K562 (cell line): Measurements from ENCODE around the gene GPX1. TPM values are rescaled to one million over a fixed set of nuclear protein-coding genes. Genes with fewer than 3 reads are reported as not detected.

Source experiments
- ATAC-seq: fragments of 200-7000 bp; cut with Tn5 transposase; 3 replicates; pipeline ENCODE4 v1.9.1; 2020; ENCODE audit warnings: moderate library complexity
- BruUV-seq: library from RNA; stranded (reverse); fragments of 400-500 nt; replicated peaks from 2 replicates; lab custom pipeline; 2021; lab: Mats Ljungman, UMichigan
- CTCF ChIA-PET: fragments of 300-600 bp; formaldehyde crosslinking; extraction: SDS; loops from one replicate; lab custom pipeline; 2021; ENCODE audit warnings: low intra/inter-chr PET ratio; lab: Yijun Ruan, JAX
- POLR2A ChIA-PET: fragments of 300-600, 350-650 bp; sonication (Branson Sonifier 250); formaldehyde crosslinking; extraction: SDS; loops from one replicate; lab custom pipeline; 2021; ENCODE audit warnings: antibody characterized with exemption, inconsistent platforms; lab: Yijun Ruan, JAX
- DNase-seq, 4 experiments: peaks; one replicate each; pipeline versions ENCODE4 v3.0.0 to v3.0.0-alpha.2; 2011 to 2018; ENCODE audit warnings: low spot score in 3 of 4, mixed read lengths in 3 of 4; ENCODE audit errors: extremely low read depth in 1 of 4
- FAIRE-seq: peaks from 2 replicates; lab custom pipeline; 2011; peaks lifted over from hg19 to GRCh38; lab: Jason Lieb, UNC
- H2AFZ ChIP-seq: 2 replicates; pipeline ENCODE4 v1.6.0; 2011; ENCODE audit warnings: low read depth, low read length, control low read depth, inconsistent platforms
- H3K27ac ChIP-seq: fragments of 200-600 bp; 3 replicates; pipeline ENCODE4 v1.8.0; 2011; ENCODE audit warnings: low read depth, mild to moderate bottlenecking, control low read depth, inconsistent platforms, low read length, moderate library complexity, mixed read lengths; ENCODE audit errors: extremely low read depth
- H3K27me3 ChIP-seq, 2 experiments: fragments of 300-600 bp in 1 of 2; 2 replicates in 1 of 2; 3 replicates in 1 of 2; pipeline versions ENCODE4 v1.6.0 to v1.8.0; 2011; ENCODE audit warnings: inconsistent platforms in 2 of 2, low read length in 2 of 2, mild to moderate bottlenecking in 1 of 2, mixed read lengths in 1 of 2, moderate library complexity in 1 of 2; ENCODE audit not compliant: control insufficient read depth in 2 of 2, insufficient read depth in 2 of 2
- H3K36me3 ChIP-seq: fragments of 300-600 bp; 3 replicates; pipeline ENCODE4 v1.8.0; 2011; ENCODE audit warnings: mild to moderate bottlenecking, low read length, inconsistent platforms; ENCODE audit not compliant: control insufficient read depth, insufficient read depth
- H3K4me1 ChIP-seq, 2 experiments: fragments of 200-600 bp in 1 of 2; replicated peaks in 1 of 2; 2 replicates in 1 of 2; 3 replicates in 1 of 2; pipeline versions ENCODE4 v1.5.1 to v1.8.0; 2011; ENCODE audit warnings: inconsistent platforms in 2 of 2, low read length in 2 of 2, mild to moderate bottlenecking in 1 of 2, mixed read lengths in 1 of 2, moderate library complexity in 1 of 2; ENCODE audit not compliant: control insufficient read depth in 2 of 2, insufficient read depth in 2 of 2
- H3K4me2 ChIP-seq: 2 replicates; pipeline ENCODE4 v1.6.1; 2011; ENCODE audit warnings: low read length, control low read depth, inconsistent platforms, mixed read lengths; ENCODE audit not compliant: insufficient read depth
- H3K4me3 ChIP-seq: fragments of 200-600 bp; sonication (generic), shearing (Covaris generic); 2 replicates; pipeline ENCODE4 v1.5.1; 2016; ENCODE audit warnings: control low read depth, inconsistent platforms
- H3K79me2 ChIP-seq: fragments of 200-600 bp; 3 replicates; pipeline ENCODE4 v1.8.0; 2011; ENCODE audit warnings: low read length, inconsistent platforms; ENCODE audit not compliant: control insufficient read depth, insufficient read depth
- H3K9ac ChIP-seq, 2 experiments: 2 replicates each; pipeline versions ENCODE4 v1.6.0 to v1.6.1; 2011; ENCODE audit warnings: low read depth in 2 of 2, low read length in 2 of 2, control low read depth in 1 of 2, inconsistent platforms in 1 of 2, mild to moderate bottlenecking in 1 of 2, mixed read lengths in 1 of 2; ENCODE audit not compliant: insufficient read depth in 1 of 2
- H3K9me1 ChIP-seq: one replicate; pipeline ENCODE4 v1.6.0; 2011; ENCODE audit warnings: inconsistent platforms, mild to moderate bottlenecking, low read length, moderate library complexity; ENCODE audit not compliant: control insufficient read depth, insufficient read depth
- H3K9me3 ChIP-seq: replicated peaks from 2 replicates; pipeline ENCODE4 v1.5.1; 2011; ENCODE audit warnings: low read depth, low read length, inconsistent platforms; ENCODE audit not compliant: control insufficient read depth, insufficient read depth
- H4K20me1 ChIP-seq: replicated peaks from 2 replicates; pipeline ENCODE4 v1.6.1; 2011; ENCODE audit warnings: low read length, inconsistent platforms, mixed read lengths; ENCODE audit not compliant: control insufficient read depth, insufficient read depth
- EWSR1 ChIP-seq: fragments of 450-650 bp; IDR thresholded peaks from 2 replicates; pipeline ENCODE4 v1.6.1; 2018; ENCODE audit warnings: borderline replicate concordance, mild to moderate bottlenecking, low read depth, moderate library complexity; ENCODE audit not compliant: partially characterized antibody
- IFI16 ChIP-seq: fragments of 250-450 bp; sonication (Bioruptor Pico); IDR thresholded peaks from 2 replicates; pipeline ENCODE4 v2.1.2; 2022; ENCODE audit warnings: mild to moderate bottlenecking, inconsistent platforms
- MYC ChIP-seq, 2 experiments: fragments of 250-450 bp in 1 of 2; sonication (Bioruptor Pico) in 1 of 2; IDR thresholded peaks; 2 replicates each; pipeline versions ENCODE4 v1.5.1 to v1.6.1; 2012 to 2021; ENCODE audit warnings: low read depth in 2 of 2, borderline replicate concordance in 1 of 2, improper control_type of control experiment in 1 of 2, low read length in 1 of 2, mild to moderate bottlenecking in 1 of 2, moderate library complexity in 1 of 2
- NFATC3 ChIP-seq: fragments of 450-650 bp; IDR thresholded peaks from 2 replicates; pipeline ENCODE4 v1.6.1; 2017; ENCODE audit warnings: mild to moderate bottlenecking
- PCBP2 ChIP-seq: fragments of 200-400 bp; formaldehyde crosslinking; IDR thresholded peaks from 2 replicates; pipeline ENCODE4 v1.6.1; 2018; ENCODE audit warnings: low read length, low read depth, mild to moderate bottlenecking, moderate library complexity; ENCODE audit not compliant: poor library complexity, severe bottlenecking
- RFX7 ChIP-seq: fragments of 250-450 bp; sonication (Bioruptor Pico); IDR thresholded peaks from 2 replicates; pipeline ENCODE4 v1.5.1; 2021; ENCODE audit warnings: mild to moderate bottlenecking
- SIX5 ChIP-seq, 2 experiments: IDR thresholded peaks; 2 replicates each; pipeline ENCODE4 v1.6.1; 2011; ENCODE audit warnings: low read length in 2 of 2, borderline replicate concordance in 1 of 2, low read depth in 1 of 2, mild to moderate bottlenecking in 1 of 2, moderate library complexity in 1 of 2; ENCODE audit not compliant: insufficient read depth in 1 of 2
- TAF15 ChIP-seq: fragments of 200-400 bp; formaldehyde crosslinking; IDR thresholded peaks from 2 replicates; pipeline ENCODE4 v1.6.1; 2017; ENCODE audit warnings: mild to moderate bottlenecking, low read depth, low read length, moderate library complexity
- U2AF2 ChIP-seq: fragments of 200-400 bp; formaldehyde crosslinking; optimal IDR thresholded peaks from 2 replicates; pipeline ENCODE3; 2017; ENCODE audit warnings: low read depth, mild to moderate bottlenecking, low read length
- XRCC4 ChIP-seq: IDR thresholded peaks from one replicate; pipeline ENCODE4 v1.6.1; 2011; ENCODE audit not compliant: insufficient read depth, insufficient read length; ENCODE audit errors: extremely low read depth
- ZNF41 ChIP-seq: fragments of 250-450 bp; sonication (Bioruptor Pico); conservative IDR thresholded peaks from 2 replicates; pipeline ENCODE4 v1.4.0; 2020; ENCODE audit warnings: mild to moderate bottlenecking
- WGBS: fragments of 100-300 bp; shearing (Covaris generic); methylation state at CpG from one replicate; pipeline ENCODE4 v1.1.6; 2016; ENCODE audit warnings: low coverage, mixed read lengths; ENCODE audit not compliant: insufficient coverage; ENCODE audit errors: missing lambda C conversion rate; 5-methylcytosine and 5-hydroxymethylcytosine counted together
- in situ Hi-C: fragments of 300-500 bp; cut with MboI; formaldehyde crosslinking; loops from 4 replicates; pipeline ENCODE4 v1.15.0; 2018; ENCODE audit warnings: inconsistent platforms, mixed read lengths
- intact Hi-C: fragments of 100-400 bp; cut with micrococcal nuclease; formaldehyde crosslinking; loops from 2 replicates; pipeline ENCODE4 v1.14.2; 2022
- polyA plus RNA-seq, 8 experiments: library from polyadenylated mRNA; depleted of rRNA in 4 of 8; stranded (reverse) in 5 of 8; unstranded in 3 of 8; fragments of >200 nt; fragmentation: Nextera tagmentation in 2 of 8; fragmentation: Illumina TruSeq in 1 of 8; extraction: Ambion mirVana in 2 of 8; extraction: Trizol in 1 of 8; gene quantifications; 2 replicates each; pipeline versions ENCODE4 v1.2.1 to v1.2.3, GENCODE V29; 2011 to 2014; ENCODE audit warnings: inconsistent platforms in 1 of 8, missing spikeins in 1 of 8
- total RNA-seq, 7 experiments: library from RNA; depleted of rRNA in 6 of 7; stranded (reverse); fragments of >200 nt in 6 of 7; fragmentation: Illumina TruSeq in 2 of 7; extraction: Trizol in 2 of 7; gene quantifications; 2 replicates each; pipeline versions ENCODE4 v1.2.1 to v1.2.3, GENCODE V29; 2011 to 2021; ENCODE audit warnings: low replicate concordance in 1 of 7

The GPX1 gene
- total and polyA plus RNA-seq, 9 of the 15 experiments (the other 6 are each of a cell fraction or from before 2014, with no cell fraction given): 0.08 to 1.3 (median 0.21) TPM; not detected in 5

DNA sequence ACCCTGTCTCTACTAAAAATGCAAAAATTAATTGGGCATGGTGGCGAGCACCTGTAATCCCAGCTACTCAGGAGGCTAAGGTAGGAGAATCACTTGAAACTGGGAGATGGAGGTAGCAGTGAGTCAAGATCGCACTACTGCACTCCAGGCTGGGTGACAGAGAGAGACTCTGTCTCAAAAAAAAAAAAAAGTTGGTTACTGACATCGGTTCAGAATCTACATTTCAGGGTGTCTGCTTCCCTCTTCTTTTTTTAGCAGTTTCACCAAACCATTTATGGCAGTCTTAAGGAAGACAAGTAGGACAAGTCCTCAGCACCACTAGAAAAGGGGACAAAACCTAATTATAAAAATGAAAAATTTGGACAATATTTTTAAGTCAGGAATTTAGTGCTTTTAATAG lies 15.0 kb downstream of the GPX1 start:
- Histone ChIP-seq H3K4me2 (no peak overlapping the region), H4K20me1 (no peaks in the 10 kb centered on the region)
- TF ChIP-seq ZNF41 (CRISPR knock-in tag) (no peak), IFI16 (CRISPR knock-in tag) (no peak), NFATC3 (no peak), PCBP2 (no peak), U2AF2 (no peak), TAF15 (no peak), XRCC4 (no peak), EWSR1 (no peak), MYC (IDR thresholded peaks at IDR 0.05; ENCODE audit: low read depth, low read length) (no peak), MYC (CRISPR knock-in tag; IDR thresholded peaks at IDR 0.05; ENCODE audit: borderline replicate concordance, low read depth) (no peak), SIX5 (IDR thresholded peaks at IDR 0.05; ENCODE audit: borderline replicate concordance in 1 of 2, insufficient read depth in 1 of 2, low read depth in 1 of 2, low read length in 2 of 2) (no peak), RFX7 (CRISPR knock-in tag) (no peak)
- TF ChIP-seq, all 486 proteins: peak for 0
- BruUV-seq: no TSS peak
- Histone ChIP-seq H3K79me2 (peaks cover 29% of the 10 kb centered on the region), H3K4me3 (no peak overlapping the region), H3K4me1 (peaks cover 6 to 18% of the 10 kb centered on the region in 2 experiments; a peak in 4 of 5 replicates), H3K36me3 (no peaks in the 10 kb centered on the region), H3K27me3 (no peaks in the 10 kb centered on the region), H3K9me1 (no peaks in the 10 kb centered on the region), H3K27ac (no peak overlapping the region), H3K9me3 (no peaks in the 10 kb centered on the region), H2AFZ (no peak overlapping the region), H3K9ac (no peak overlapping the region)
- intact Hi-C loops: loop anchor here (5.0 kb wide), 3 partner anchors 39 to 171 kb away; partner anchors contain the start of genes KLHDC8B and NICN1
- ATAC-seq (no peak), FAIRE-seq (peak; percentile 19), DNase-seq (no peak)
- 76% methylated on average over 3 of the region's 3 CpGs for WGBS
- CTCF ChIA-PET: no interaction called here
- POLR2A ChIA-PET: interaction anchor here (1.0 kb wide), 1 partner anchor 105 kb away, joined by 3 read pairs; no protein-coding TSS in a partner anchor
- in situ Hi-C loops: no loop called here
